ENCODE results near the gene MAP1B.

Gene MAP1B

DNA sequence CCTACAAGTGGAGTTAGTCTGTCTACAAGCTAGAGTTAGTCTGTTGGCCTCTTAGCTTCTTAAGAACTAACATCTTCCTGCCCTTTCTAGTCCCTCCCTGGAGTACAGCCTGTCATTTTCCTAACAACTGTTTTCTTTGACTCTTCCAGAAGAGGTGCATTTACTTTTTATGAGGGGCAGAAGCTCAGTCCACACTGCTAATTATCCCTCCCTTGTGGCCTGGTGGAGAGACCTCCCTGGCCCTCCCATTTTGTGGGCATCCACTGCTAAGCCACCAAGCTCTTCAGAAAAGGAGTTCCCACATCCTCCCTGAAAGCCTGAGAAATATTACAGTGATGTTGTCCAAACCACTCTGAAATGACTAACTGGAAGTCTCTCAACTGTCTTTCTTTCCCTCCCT, 8.0 kb downstream of the MAP1B start:
- H3K4me3 ChIP-seq (ENCODE audit: low read length), result no peak overlapping the region
- DNase-seq (ENCODE audit: low read depth, low spot score), result no peak
- H3K27ac ChIP-seq (ENCODE audit: low read length), result no peak overlapping the region
- peaks cover 2% of the 10 kb centered on the region for H3K4me1 ChIP-seq (ENCODE audit: control insufficient read depth, insufficient read depth, low read length)
- H3K9me3 ChIP-seq (ENCODE audit: control insufficient read depth, insufficient read depth, low read length), result no peaks in the 10 kb centered on the region
- H3K27me3 ChIP-seq (ENCODE audit: control insufficient read depth, insufficient read depth, low read length), result no peaks in the 10 kb centered on the region
- peaks cover 12% of the 10 kb centered on the region; the same call in 1 of the 2 replicates for H3K36me3 ChIP-seq (ENCODE audit: control insufficient read depth, insufficient read depth, low read length)

- no peaks in the 10 kb centered on the region for H3K9me3 ChIP-seq (ENCODE audit: control insufficient read depth, insufficient read depth, low read length)
- H3K4me1 ChIP-seq (ENCODE audit: control insufficient read depth, insufficient read depth, low read length), result peaks cover 5% of the 10 kb centered on the region
- no peak overlapping the region for H3K27ac ChIP-seq (ENCODE audit: low read length)
- no peak for DNase-seq (ENCODE audit: low read depth, low spot score)
- no peak overlapping the region for H3K4me3 ChIP-seq (ENCODE audit: low read length)
- no peaks in the 10 kb centered on the region for H3K27me3 ChIP-seq (ENCODE audit: control insufficient read depth, insufficient read depth, low read length)
- H3K36me3 ChIP-seq (ENCODE audit: control insufficient read depth, insufficient read depth, low read length), result peaks cover 12% of the 10 kb centered on the region; the same call in 1 of the 2 replicates
These were observed 10.0 kb downstream of the MAP1B start for GRCh38 chr5:72117307-72117706.

GRCh38 chr5:72121052-72121779, 13.9 kb downstream of the MAP1B start:
- no peak overlapping the region for H3K4me3 ChIP-seq (ENCODE audit: low read length)
- H3K27me3 ChIP-seq (ENCODE audit: control insufficient read depth, insufficient read depth, low read length), result no peaks in the 10 kb centered on the region
- H3K4me1 ChIP-seq (ENCODE audit: control insufficient read depth, insufficient read depth, low read length), result peaks cover 5% of the 10 kb centered on the region; the same call in 1 of the 2 replicates
- no peaks in the 10 kb centered on the region for H3K9me3 ChIP-seq (ENCODE audit: control insufficient read depth, insufficient read depth, low read length)
- WGBS (ENCODE audit: insufficient coverage, insufficient read length), result no CpG with 5 or more reads among the region's 12 CpGs
- H3K27ac ChIP-seq (ENCODE audit: low read length), result no peak overlapping the region
- peaks cover 8% of the 10 kb centered on the region; the same call in 1 of the 2 replicates for H3K36me3 ChIP-seq (ENCODE audit: control insufficient read depth, insufficient read depth, low read length)
- no peak for DNase-seq (ENCODE audit: low read depth, low spot score)

DNA sequence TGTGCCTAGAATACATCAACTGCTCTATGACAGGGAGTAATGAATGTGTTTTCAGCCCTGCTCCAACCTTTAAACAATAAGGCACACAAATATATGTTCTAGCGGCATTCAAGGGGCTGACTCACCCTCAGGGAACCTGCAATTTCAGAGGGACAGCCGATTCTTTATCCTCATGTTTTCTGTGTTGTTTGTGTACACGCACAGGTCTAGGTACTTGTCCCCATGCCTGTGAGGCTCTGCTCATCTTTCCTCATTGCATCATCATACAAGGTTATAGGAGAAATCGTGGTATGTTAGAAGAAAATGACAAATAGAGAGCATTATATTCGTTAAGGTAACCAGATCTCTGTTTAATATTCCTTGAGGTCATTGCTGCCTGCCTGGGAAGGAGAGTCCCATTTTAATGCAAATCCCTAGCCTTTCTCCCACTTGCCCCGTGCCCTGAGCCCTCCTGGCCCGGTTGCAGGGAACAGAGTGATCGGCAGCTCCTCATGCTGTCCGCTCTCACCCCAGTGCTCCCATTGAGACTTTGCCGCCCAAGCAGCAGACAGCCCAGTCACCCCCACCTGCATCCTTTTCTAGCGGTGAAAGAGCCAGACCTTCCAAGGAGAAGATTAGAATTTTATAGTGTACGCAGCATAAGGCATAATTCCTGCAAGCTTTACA, 14.6 kb downstream of the MAP1B start:
- Histone ChIP-seq H3K4me1 (ENCODE audit: control insufficient read depth, insufficient read depth, low read length) (peaks cover 5% of the 10 kb centered on the region; the same call in 1 of the 2 replicates), H3K9me3 (ENCODE audit: control insufficient read depth, insufficient read depth, low read length) (no peaks in the 10 kb centered on the region), H3K4me3 (ENCODE audit: low read length) (no peak overlapping the region), H3K27me3 (ENCODE audit: control insufficient read depth, insufficient read depth, low read length) (no peaks in the 10 kb centered on the region), H3K27ac (ENCODE audit: low read length) (no peak overlapping the region), H3K36me3 (ENCODE audit: control insufficient read depth, insufficient read depth, low read length) (peaks cover 8% of the 10 kb centered on the region; the same call in 1 of the 2 replicates)
- no CpG with 5 or more reads among the region's 12 CpGs for WGBS (ENCODE audit: insufficient coverage, insufficient read length)
- no peak for DNase-seq (ENCODE audit: low read depth, low spot score)

GRCh38 chr5:72122602-72123001, 15.3 kb downstream of the MAP1B start:
- no peaks in the 10 kb centered on the region for H3K27me3 ChIP-seq (ENCODE audit: control insufficient read depth, insufficient read depth, low read length)
- WGBS (ENCODE audit: insufficient coverage, insufficient read length), result no CpG with 5 or more reads among the region's 3 CpGs
- H3K9me3 ChIP-seq (ENCODE audit: control insufficient read depth, insufficient read depth, low read length), result no peaks in the 10 kb centered on the region
- H3K36me3 ChIP-seq (ENCODE audit: control insufficient read depth, insufficient read depth, low read length), result peaks cover 5% of the 10 kb centered on the region; the same call in 1 of the 2 replicates
- no peak for DNase-seq (ENCODE audit: low read depth, low spot score)
- H3K4me3 ChIP-seq (ENCODE audit: low read length), result no peak overlapping the region
- H3K27ac ChIP-seq (ENCODE audit: low read length), result no peak overlapping the region
- H3K4me1 ChIP-seq (ENCODE audit: control insufficient read depth, insufficient read depth, low read length), result peaks cover 5% of the 10 kb centered on the region; the same call in 1 of the 2 replicates

- Histone ChIP-seq H3K36me3 (ENCODE audit: control insufficient read depth, insufficient read depth, low read length) (0 out of 2 replicates have a peak, but pooled peaks cover 2% of the 10 kb centered on the region), H3K9me3 (ENCODE audit: control insufficient read depth, insufficient read depth, low read length) (no peaks in the 10 kb centered on the region), H3K27ac (ENCODE audit: low read length) (no peak overlapping the region), H3K4me1 (ENCODE audit: control insufficient read depth, insufficient read depth, low read length) (peaks cover 5% of the 10 kb centered on the region; the same call in 1 of the 2 replicates), H3K4me3 (ENCODE audit: low read length) (no peak overlapping the region), H3K27me3 (ENCODE audit: control insufficient read depth, insufficient read depth, low read length) (no peaks in the 10 kb centered on the region)
- WGBS (ENCODE audit: insufficient coverage, insufficient read length), result no CpG with 5 or more reads among the region's 9 CpGs
- no peak for DNase-seq (ENCODE audit: low read depth, low spot score)
These were observed 16.6 kb downstream of the MAP1B start for GRCh38 chr5:72123764-72124376.

DNA sequence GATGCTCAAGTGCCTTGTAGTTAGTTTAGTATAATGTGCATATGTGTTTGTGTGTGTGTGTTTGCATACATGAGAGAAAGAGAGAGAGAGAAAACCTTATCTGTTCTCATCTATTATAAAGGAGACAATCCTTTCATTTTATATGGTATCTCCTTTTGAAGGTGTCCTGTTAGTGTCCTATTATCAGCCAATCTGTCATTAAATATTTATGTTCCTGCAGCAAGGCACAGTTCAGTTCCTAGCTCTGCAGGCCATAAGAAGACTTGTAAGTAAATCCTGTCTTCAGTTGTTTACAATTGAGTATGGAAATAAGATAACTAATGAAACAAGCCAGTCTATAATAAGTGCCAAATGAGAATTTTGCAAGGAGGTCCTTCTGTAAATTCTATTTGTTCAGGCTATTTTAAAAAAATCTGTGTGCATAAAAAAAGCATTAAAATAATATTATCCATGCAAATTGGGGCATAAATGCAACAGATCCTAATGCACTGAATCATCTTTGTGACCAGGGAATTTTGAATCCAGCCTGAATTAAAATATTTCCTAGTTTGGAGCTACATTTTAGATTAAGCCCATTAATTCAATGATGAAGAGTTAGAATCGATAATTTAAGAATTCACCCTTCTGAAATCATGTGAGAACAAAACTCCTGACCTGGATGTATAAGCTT, 18.1 kb downstream of the MAP1B start:
- H3K9me3 ChIP-seq (ENCODE audit: control insufficient read depth, insufficient read depth, low read length), result no peaks in the 10 kb centered on the region
- H3K4me3 ChIP-seq (ENCODE audit: low read length), result no peak overlapping the region
- no peak overlapping the region for H3K27ac ChIP-seq (ENCODE audit: low read length)
- 0 out of 2 replicates have a peak, but pooled peaks cover 2% of the 10 kb centered on the region for H3K36me3 ChIP-seq (ENCODE audit: control insufficient read depth, insufficient read depth, low read length)
- DNase-seq (ENCODE audit: low read depth, low spot score), result no peak
- H3K4me1 ChIP-seq (ENCODE audit: control insufficient read depth, insufficient read depth, low read length), result peaks cover 5% of the 10 kb centered on the region; the same call in 1 of the 2 replicates
- H3K27me3 ChIP-seq (ENCODE audit: control insufficient read depth, insufficient read depth, low read length), result no peaks in the 10 kb centered on the region
- no CpG with 5 or more reads among the region's 1 CpG for WGBS (ENCODE audit: insufficient coverage, insufficient read length)

DNA sequence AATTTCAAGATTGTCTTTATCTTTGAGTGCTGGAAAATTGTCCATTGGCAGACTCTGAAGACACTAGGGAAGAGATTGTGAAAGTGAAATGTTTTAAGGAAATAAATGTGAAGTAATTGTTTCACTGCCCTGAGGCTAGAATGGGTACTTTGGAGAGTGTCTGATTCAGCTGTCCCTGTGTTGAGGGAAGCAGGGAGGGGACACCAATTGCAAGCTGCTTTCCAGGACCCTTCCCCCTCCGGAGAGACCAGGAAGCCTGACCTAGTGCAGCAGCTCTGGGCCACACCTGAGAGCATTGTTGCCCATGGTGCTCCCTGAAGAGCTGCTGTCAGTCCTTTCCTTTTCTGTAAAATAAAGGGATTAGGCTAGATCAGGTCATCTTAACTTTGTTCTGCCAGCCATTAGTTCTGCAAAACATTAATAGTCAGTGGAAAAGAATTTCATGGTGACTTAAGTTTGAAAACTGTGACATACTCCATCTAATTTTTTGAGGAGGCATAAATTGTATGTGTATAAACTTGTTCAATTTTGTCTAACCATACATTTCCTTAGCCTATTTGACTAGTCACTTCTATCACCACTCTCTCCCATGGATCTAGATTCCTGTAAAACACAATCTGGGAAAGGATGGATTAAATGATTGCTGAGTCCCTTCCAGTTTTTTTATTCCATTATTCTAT, 18.8 kb downstream of the MAP1B start:
- Histone ChIP-seq H3K27ac (ENCODE audit: low read length) (no peak overlapping the region), H3K9me3 (ENCODE audit: control insufficient read depth, insufficient read depth, low read length) (no peaks in the 10 kb centered on the region), H3K36me3 (ENCODE audit: control insufficient read depth, insufficient read depth, low read length) (0 out of 2 replicates have a peak, but pooled peaks cover 2% of the 10 kb centered on the region)

DNA sequence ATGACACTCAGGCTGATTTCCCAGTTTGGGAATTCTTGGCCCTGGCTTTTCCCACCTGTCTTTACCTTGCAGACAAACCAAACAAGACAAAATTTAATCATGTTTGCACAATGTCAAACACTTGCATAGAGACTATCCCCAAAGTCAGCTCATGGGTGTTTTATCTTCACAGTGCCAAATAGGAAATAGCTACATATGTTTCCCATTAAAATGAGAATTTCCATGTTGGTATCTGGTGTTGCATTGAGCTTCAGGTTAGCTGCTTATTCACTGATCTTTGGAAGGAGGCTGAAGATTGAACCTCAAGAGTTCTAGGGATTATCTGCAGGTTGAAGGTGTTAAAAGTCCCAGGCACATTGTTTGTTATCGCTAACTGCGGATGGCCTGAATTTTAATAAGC, 19.5 kb downstream of the MAP1B start:
- no peak overlapping the region for H3K27ac ChIP-seq (ENCODE audit: low read length)
- no CpG with 5 or more reads among the region's 2 CpGs for WGBS (ENCODE audit: insufficient coverage, insufficient read length)
- H3K4me3 ChIP-seq (ENCODE audit: low read length), result no peak overlapping the region
- peaks cover 4% of the 10 kb centered on the region; the same call in 1 of the 2 replicates for H3K4me1 ChIP-seq (ENCODE audit: control insufficient read depth, insufficient read depth, low read length)
- H3K36me3 ChIP-seq (ENCODE audit: control insufficient read depth, insufficient read depth, low read length), result 0 out of 2 replicates have a peak, but pooled peaks cover 2% of the 10 kb centered on the region
- no peak for DNase-seq (ENCODE audit: low read depth, low spot score)
- no peaks in the 10 kb centered on the region for H3K27me3 ChIP-seq (ENCODE audit: control insufficient read depth, insufficient read depth, low read length)
- H3K9me3 ChIP-seq (ENCODE audit: control insufficient read depth, insufficient read depth, low read length), result no peaks in the 10 kb centered on the region

More for the DNA sequence above, 18.8 kb downstream of the MAP1B start:
- peaks cover 5% of the 10 kb centered on the region; the same call in 1 of the 2 replicates for H3K4me1 ChIP-seq (ENCODE audit: control insufficient read depth, insufficient read depth, low read length)
- no CpG with 5 or more reads among the region's 1 CpG for WGBS (ENCODE audit: insufficient coverage, insufficient read length)
- H3K27me3 ChIP-seq (ENCODE audit: control insufficient read depth, insufficient read depth, low read length), result no peaks in the 10 kb centered on the region
- DNase-seq (ENCODE audit: low read depth, low spot score), result no peak
- no peak overlapping the region for H3K4me3 ChIP-seq (ENCODE audit: low read length)

GRCh38 chr5:72129725-72130124, 22.4 kb downstream of the MAP1B start:
- Histone ChIP-seq H3K9me3 (ENCODE audit: control insufficient read depth, insufficient read depth, low read length) (no peaks in the 10 kb centered on the region), H3K4me1 (ENCODE audit: control insufficient read depth, insufficient read depth, low read length) (no peaks in the 10 kb centered on the region), H3K27me3 (ENCODE audit: control insufficient read depth, insufficient read depth, low read length) (no peaks in the 10 kb centered on the region), H3K36me3 (ENCODE audit: control insufficient read depth, insufficient read depth, low read length) (no peaks in the 10 kb centered on the region), H3K27ac (ENCODE audit: low read length) (no peak overlapping the region), H3K4me3 (ENCODE audit: low read length) (no peak overlapping the region)
- no CpG with 5 or more reads among the region's 1 CpG for WGBS (ENCODE audit: insufficient coverage, insufficient read length)
- DNase-seq (ENCODE audit: low read depth, low spot score), result no peak

All from iPS DF 6.9 (cell line).